ENCODE data around the gene CRADD.
"Not testable (repeated sequence)": the region's sequence is repeated elsewhere in the genome, so short reads cannot be mapped to it uniquely, and the experiment has no call there.

The CRADD gene

GRCh38 chr12:93860668-93861373 is 183.6 kb downstream of the CRADD start:
- no peak overlapping the region for H3K4me3 ChIP-seq (replicated peaks; ENCODE audit: low read depth, low read length)
- no peak for DNase-seq (ENCODE audit: low read depth)
- TF ChIP-seq, protein P1, sequence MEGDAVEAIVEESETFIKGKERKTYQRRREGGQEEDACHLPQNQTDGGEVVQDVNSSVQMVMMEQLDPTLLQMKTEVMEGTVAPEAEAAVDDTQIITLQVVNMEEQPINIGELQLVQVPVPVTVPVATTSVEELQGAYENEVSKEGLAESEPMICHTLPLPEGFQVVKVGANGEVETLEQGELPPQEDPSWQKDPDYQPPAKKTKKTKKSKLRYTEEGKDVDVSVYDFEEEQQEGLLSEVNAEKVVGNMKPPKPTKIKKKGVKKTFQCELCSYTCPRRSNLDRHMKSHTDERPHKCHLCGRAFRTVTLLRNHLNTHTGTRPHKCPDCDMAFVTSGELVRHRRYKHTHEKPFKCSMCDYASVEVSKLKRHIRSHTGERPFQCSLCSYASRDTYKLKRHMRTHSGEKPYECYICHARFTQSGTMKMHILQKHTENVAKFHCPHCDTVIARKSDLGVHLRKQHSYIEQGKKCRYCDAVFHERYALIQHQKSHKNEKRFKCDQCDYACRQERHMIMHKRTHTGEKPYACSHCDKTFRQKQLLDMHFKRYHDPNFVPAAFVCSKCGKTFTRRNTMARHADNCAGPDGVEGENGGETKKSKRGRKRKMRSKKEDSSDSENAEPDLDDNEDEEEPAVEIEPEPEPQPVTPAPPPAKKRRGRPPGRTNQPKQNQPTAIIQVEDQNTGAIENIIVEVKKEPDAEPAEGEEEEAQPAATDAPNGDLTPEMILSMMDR (IDR thresholded peaks at IDR 0.05; ENCODE audit: low read length, missing control alignments) = no peak

DNA sequence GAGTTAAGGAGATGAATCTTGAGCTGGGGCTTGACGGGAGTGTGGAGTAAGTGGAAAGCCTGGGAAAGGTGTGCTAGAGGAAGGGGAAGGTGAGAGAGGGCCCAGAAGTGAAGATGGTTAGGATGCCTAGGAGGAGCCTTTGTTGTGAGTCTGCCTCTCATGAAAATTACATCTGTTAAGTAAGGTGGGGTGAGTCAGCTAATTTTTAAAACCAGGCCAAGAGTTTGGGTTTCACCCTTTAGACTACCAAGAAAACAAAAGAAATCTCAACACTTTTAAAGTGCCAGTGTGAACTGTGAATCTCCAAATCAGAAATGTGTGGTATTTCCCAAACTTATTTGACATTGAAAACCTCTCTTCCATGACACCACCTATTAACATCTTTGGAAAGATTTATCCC is 185.2 kb downstream of the CRADD start:
- DNase-seq (ENCODE audit: low read depth) = no peak
- H3K4me3 ChIP-seq (replicated peaks; ENCODE audit: low read depth, low read length) = no peak overlapping the region
- TF ChIP-seq, protein P1 (IDR thresholded peaks at IDR 0.05; ENCODE audit: low read length, missing control alignments) = no peak

DNA sequence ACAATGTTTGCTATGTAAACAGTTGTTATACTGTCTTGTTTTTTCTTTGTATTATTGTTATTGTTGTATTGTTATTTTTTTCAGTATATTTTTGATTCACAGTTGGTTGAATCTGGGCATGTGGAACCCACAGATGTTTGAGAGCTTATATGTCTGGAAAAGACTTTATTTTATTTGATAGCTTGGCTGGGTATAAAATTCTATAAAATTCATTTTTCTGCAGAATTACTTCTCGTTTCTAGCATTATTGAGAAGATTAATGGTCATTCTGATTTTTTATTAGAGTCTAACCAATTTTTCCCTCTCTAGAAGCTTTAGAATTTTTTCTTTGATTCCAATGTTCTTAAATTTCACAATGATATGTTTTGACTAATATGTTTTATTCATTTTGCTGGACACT is 188.6 kb downstream of the CRADD start:
- DNase-seq (ENCODE audit: low read depth) = no peak
- H3K4me3 ChIP-seq (replicated peaks; ENCODE audit: low read depth, low read length) = no peak overlapping the region
- TF ChIP-seq, protein P1 (IDR thresholded peaks at IDR 0.05; ENCODE audit: low read length, missing control alignments) = no peak

DNA sequence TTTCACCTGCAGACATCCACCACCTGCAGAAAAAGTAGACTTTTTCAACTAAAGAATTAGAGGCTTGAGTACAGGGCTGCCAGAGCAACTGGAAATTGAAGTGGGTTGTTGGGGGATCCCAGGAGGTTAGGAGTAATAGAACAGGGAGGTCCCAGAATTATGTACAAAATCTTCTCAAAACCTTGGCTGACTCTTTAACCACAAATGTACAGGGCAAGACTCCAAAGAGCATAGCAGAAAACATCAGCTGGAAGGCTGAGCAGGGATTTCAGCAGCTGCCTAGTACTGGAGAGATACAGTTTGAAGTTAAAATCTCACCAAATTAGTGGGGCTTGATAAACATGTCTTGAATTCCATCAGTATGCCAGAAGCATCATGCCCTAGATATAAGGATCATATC is 191.6 kb downstream of the CRADD start:
- TF ChIP-seq, protein P1 (IDR thresholded peaks at IDR 0.05; ENCODE audit: low read length, missing control alignments) = no peak
- DNase-seq (ENCODE audit: low read depth) = peak; percentile 56
- H3K4me3 ChIP-seq (replicated peaks; ENCODE audit: low read depth, low read length) = no peak overlapping the region

- H3K4me3 ChIP-seq (replicated peaks; ENCODE audit: low read depth, low read length) = no peak overlapping the region
- TF ChIP-seq, protein P1 (IDR thresholded peaks at IDR 0.05; ENCODE audit: low read length, missing control alignments) = no peak
- DNase-seq (ENCODE audit: low read depth) = no peak
These were observed 193.0 kb downstream of the CRADD start for GRCh38 chr12:93870020-93870795.

DNA sequence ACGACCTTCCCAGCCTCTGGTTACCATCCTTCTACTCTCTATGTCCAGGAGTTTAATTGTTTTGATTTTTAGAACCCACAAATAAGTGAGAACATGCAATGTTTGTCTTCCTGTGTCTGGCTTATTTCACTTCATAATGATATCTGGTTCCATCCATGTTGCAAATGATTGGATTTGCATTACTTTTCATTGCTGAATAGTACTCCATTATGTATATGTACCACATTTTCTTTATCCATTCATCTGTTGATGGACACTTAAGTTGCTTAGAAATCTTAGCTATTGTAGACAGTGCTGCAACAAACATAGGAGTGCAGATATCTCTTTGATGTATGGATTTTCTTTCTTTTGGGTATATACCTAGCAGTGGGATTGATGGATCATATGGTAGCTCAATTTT is 194.4 kb downstream of the CRADD start:
- DNase-seq (ENCODE audit: low read depth); H3K4me3 ChIP-seq (replicated peaks; ENCODE audit: low read depth, low read length): not testable (repeated sequence)

GRCh38 chr12:93873561-93873960 is 196.4 kb downstream of the CRADD start:
- TF ChIP-seq, protein P1 (IDR thresholded peaks at IDR 0.05; ENCODE audit: low read length, missing control alignments) = no peak
- no peak for DNase-seq (ENCODE audit: low read depth)
- no peak overlapping the region for H3K4me3 ChIP-seq (replicated peaks; ENCODE audit: low read depth, low read length)
